Activated T-helper 1 cell treated with anti-CD3 and anti-CD28 coated beads, Interleukin-2, amount 50 U/mL, for 16 hours (primary cell): ENCODE data around the gene LHFPL2.

Experiments used
- DNase-seq, 2 donors: peaks; one replicate each; pipeline ENCODE4 v3.0.0-alpha.2; 2020; ENCODE audit warnings: low read depth in 1 of 2, low spot score in 1 of 2

The LHFPL2 gene

DNA sequence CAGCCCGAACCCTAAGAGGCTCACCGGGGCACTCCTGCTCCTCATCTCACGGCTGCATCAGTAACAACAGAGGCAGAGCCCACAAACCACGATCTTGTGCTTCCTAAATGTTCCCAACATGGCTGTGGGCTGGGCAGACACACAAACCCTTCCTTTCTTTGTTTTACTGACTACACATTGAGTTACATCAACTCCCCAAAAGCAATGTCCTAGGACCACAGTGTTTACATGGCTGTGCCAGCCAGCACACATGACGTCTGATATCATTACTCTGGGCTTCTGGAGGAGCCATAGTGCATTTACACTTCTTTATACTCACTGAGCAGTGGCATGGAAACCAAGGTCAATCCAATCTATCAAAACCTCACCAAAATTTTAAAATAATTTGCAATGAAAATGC, 101.4 kb downstream of the LHFPL2 start:
- DNase-seq, result no peak

DNA sequence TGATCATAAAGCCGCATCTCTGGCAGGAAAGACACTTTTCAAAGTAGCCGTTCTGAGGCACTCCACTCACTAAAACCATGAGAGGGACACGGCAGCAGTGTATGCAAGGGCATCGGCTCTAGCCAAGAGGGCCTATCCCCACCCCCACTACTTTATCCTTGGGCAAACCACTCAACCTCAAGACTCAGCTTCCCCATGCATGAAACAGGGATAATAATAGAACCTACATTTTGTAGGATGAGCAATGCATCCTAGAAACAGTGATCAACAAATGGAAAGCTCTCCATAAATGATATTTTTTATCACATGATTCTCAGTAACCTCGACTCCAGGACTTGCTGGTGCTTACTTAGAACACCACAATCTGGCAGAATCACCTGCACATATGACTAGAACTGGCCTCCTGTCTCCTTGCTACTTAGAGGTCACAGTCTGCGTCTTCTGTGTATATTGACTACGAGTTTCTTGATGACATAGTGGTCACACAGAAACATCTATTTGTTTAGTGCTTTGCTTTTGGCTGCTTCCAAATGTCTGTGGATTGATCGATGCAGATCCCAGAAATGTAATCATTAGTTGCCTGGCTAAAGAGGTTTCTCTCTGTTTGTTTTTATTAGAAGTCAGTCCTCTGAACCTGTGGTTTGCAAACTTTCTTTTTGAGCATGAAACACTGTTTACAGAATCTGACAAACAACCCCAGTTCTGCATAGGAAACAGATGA, 102.1 kb downstream of the LHFPL2 start:
- no peak for DNase-seq

DNA sequence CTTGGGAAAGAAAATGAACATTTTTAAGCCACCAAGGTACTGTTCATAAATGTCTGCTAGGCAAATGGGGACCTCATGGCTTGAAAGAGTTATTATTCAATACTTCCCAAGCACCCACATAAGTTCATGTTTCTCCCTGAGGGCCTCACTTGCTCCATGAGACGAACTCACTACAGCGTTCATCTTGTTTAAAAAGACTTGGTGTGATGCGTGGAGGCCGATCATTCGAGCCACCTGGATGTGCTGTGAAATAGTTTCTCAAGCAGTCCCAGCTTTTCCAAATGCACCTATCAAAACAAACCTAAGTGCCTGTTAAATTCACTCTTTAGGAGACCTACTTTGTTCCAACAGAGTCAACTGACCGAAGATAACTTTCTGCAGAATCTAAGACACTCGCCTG, 103.2 kb downstream of the LHFPL2 start:
- DNase-seq, result no peak

DNA sequence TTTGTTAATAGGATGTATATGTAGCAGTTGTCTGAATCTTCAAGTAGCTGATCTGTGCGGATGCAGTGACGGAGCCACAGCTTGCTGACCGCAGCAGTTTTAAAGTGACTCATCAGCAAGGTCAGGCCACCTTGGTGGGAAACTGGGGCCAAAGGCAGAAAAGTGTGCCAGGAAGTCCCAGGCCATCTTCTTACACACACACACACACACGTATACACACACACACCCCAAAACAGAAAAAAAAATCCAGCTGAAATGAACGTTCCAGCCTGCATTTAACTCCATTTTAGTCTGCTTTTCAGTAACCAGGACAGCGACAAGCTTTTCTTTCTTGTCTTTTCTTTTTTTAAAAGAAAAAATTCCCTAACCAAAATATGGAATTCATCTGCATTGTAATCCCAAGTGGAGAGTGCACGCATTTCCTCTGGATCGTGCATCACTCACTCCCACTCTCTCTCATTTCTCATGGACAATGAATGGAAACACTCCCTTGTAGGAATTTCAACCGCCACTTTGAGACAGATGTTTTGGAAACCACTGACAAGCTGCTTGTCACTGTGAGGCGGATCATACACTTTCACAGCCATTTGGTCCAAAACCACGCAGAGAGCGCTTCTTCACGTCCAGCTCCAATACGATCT, 103.9 kb downstream of the LHFPL2 start:
- DNase-seq, result no peak

DNA sequence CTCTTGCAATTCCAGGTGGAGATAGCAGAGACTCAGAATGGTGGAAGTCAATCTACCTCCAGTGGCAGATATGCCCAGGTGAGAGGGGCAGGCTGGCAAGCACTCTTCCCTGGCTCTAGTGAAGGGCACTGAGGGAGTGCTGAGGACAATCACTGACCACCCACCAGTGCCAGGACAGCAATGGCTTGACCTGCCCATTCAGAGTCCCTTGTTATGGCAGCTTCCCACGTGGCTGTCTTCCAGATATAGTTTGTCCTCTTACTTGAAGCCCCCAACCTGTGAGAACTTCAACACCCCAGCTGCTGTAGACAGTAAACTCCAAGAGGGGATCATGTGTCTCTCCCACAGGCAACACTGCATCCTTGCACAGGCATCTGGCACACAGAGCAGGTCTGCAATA, 104.7 kb downstream of the LHFPL2 start:
- no peak for DNase-seq

DNA sequence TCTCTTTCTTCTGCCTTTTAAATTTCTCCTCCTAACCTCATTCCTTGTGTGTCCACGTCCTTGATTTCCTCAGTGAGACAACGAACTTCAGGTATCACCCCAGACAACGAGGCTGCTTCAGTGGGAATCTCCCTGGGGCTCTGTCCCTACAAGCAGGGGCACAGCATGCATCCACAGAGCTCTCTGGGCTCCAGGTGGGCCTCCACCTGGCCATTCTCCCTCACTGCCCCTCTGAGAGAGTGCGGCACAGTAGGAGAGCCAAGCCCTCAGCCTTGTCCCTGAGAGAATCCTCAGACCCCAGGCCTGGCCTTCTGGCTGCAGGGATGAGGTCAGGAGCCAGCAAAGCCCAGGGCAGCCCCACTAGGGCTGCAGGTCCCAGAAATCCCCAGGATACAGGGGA, 105.3 kb downstream of the LHFPL2 start:
- DNase-seq, result no peak

DNA sequence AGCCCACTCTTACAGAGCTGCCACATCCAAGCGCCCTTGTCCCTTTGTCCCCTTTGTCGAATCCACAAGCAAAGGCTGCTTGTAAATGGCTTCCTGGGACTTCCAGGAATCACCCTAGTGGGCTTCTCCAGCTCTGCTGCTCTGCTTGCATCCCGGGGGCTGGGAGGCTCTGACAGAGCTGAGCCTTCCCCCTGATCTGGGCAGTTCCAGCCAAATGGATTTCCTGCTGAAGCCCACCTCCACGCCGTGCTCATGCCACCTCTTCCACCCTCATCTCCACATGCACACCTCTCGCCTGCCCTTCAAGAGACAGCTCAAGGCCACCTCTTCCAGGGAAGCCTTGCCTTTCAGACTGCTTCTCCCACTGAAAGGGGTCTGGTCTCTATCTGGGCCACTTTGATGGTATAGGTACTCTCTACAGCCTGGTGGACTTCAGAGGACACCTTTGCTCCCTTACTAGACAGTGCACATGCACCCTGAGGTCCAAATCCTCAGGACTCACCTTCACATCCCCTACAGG, 106.2 kb downstream of the LHFPL2 start:
- DNase-seq, result no peak

DNA sequence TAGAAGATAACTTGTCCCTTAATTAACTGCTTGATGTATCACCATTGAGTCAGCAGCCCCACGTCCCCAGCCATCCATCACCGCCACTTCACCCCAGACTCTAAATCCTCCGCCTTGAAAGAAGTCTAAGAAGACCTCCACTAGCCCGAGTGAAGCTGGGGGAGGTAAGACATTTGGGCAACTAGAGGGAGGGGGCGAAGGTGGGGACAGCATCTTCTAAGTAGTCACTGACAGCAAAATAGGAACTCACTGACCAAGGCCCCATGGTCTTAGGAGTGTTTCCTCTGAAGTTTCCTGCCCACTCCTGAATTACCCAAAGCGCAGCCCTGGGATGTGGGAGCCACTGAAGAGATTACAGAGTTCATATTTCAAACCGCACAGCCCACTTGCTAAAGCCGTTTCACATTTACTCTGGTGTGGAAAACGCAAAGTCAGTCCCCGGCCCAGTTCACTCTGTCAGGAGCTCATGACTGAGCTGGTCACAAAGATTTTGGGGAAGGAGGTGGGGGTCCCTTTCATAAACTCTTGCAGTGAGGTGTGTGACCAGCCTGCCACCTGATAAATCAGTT, 107.4 kb downstream of the LHFPL2 start:
- no peak for DNase-seq

DNA sequence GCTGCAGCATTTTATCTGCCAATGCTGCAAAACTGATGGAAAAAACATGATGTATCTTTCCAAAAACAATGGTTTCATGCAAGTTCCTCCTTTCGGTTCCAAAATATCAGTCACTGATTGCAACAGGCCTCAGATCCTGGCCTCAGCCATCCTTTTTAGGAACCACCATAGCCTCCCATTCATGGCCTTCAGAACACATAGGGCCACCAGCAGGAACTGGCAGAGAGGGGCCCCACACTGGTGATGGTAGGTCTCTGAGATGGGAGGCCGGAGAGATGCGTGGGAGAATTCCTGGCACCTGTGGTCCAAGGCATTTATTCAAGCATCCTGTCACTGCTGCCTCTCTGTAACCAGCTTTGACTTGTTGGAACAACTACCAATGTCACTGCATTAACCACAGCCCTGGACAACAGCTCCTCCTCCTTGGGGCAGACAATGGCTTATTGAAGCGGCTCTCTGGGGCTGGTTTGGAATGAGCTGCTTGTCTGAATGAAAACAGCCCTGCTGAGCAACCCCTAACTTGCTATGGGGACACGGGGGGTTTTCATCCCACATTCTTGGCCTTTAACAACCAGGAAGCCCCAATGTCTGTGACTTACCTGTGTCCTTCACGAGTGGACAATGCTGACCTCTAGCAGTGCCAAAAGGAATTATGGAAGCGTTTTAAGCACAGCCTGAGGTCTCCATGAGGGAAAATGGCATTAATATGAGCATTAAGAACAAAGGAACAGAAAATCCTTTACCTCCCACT, 108.1 kb downstream of the LHFPL2 start:
- no peak for DNase-seq

DNA sequence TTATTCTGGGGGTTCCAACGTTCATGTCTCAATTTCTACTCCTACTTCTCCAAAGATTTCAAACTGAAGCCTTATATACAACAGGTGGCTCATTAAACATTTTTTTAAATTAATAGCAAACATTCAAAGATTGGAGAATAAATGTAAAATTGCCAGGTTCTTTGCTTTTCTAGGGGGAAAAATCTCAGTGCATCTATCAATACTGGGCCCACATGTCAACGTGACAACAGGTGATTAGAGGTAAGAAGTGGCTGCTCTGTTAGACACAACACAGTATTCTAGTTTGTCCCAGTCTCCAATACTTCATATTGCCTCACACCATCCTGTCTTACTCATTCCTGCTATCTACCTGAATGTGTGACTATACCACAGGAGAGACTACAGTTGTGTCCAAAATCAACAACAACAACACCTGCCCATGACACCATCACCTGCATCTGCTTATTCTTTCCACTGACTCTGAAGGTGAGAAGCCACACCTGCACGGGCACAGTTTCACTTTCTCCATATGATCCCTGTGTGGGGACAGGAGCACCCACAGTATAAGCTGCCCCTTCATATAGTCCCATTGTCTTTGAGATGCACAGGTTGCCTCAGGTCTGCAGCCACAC, 110.2 kb downstream of the LHFPL2 start:
- DNase-seq, result no peak

DNA sequence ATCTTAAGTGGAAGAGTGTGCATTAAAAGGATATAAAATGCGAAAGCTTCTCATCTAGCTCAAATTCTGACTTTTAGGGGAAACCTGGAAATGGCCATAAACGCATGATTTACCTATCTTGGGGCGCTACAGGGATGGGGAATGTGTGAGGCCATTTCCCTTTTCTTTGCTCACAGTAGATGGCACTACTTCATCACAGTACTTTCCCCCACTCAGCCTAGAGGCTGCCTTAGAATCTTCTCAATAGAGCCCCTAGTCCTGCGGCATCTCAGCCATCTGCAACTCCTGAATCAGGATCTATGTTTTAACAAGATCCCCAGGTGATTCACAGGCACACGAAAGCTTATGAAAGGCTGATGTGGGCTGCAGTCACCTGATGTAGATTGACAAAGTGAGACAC, 110.8 kb downstream of the LHFPL2 start:
- no peak for DNase-seq

DNA sequence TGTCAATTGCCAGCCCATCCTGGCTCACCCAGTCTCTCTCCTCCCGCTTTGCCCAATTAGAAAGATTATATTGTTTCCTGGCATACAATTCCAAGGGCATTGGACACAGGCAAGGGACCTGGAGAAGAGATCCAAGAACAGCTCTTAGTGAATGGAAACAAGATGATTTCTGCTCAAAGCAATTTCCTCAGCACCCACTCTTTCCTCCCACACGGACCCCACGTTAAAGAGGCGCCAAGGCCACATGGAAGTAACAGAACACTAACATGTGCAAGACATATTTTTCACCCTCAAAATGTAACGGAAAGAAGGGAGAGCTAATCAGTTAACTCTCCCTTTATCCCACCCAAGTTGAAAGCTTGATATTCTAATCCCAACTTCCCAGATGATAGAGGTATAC, 111.2 kb downstream of the LHFPL2 start:
- no peak for DNase-seq

DNA sequence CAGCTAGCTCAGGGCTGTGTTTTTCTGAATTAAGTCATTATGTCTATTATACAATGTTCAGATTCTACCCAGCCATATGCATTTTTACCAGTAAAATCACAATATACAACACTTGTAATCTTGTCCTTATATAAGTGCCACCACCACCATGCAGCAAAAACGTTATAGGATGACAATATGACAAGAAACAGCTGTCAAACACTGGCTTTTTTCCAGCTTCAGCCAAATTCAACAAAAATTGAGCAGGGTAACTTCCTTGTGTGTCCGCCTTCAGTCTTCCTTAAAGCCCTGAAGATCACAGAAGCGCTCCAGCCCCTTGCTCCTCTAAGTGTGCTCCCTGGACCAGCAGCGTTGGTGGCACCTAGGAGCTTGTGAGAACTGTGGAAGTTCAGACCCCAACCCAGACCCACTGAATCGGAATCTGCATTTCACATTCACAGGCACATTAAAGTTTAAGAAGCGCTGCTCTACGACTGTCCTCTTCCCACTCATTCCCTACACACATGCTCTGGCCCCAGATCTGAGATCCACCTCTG, 111.8 kb downstream of the LHFPL2 start:
- no peak for DNase-seq

DNA sequence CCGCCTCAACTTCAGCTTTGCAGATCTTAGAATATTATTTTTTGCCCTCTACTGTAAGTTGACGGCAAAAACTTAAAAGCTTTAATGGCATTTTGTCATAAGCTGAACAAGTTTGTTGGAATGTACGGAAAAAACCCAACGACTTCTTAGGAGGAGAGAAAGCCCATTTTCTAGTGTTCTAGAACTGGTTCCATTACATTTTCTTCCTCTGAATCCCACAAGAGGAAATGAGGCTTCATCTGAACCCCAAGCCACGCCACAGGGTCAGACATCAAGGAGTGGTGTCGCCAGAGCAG, 113.7 kb downstream of the LHFPL2 start:
- DNase-seq, result no peak

DNA sequence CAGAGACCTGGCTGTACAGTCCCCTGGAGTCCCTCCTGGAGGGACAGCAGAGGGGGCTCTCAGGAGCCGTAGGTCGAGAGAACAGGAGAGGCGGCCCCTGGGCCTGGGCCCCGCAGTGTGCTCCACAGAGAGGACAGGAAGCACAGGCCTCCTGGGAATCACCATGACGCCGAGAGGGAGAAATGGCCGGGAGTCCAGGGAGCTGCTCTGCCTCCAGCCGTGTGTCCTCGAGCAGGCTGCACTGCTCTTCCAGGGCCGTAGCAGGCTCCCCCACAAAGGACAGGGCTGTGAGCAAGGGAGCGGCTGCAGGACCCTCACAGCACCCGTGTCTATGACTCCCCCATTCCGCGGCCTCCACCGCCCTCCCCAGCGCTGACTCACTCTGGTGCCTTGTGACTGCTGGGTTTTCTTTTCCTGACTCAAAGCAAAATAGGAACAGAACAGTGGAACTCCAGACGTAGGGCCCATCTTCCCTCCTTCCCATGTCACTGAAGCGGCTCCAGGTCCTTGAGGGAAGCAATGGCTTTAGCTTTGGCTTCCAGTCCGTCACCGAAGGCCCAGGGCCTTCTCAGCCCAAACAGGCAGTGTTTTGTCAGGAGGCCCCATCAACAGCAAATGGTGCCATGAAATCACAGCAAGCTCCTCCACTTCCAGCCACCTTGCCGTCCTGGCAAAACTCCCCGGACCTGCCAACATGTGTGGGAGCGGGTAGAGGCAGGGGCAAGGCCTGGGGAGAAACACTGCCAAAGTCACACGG, 114.2 kb downstream of the LHFPL2 start:
- DNase-seq, result no peak

DNA sequence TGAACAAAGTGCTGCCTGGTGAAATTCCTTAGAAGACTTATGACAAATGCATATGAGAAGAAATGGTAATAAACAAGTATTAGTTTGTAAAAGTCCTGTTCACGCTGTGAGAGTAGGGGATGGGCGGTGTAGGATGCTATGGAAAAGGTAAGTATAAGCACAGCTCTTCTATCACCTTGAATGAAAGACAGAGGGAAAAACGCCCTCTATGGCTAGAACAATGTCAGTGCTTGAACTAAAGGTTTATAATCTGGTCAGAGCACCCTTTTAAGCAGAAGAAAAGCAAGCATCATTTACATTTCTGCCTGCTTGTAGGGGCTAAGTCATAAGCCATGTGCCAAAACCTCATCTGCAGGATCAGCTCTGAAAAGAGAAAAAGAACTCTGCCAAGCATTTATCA, 115.2 kb downstream of the LHFPL2 start:
- DNase-seq, result no peak

DNA sequence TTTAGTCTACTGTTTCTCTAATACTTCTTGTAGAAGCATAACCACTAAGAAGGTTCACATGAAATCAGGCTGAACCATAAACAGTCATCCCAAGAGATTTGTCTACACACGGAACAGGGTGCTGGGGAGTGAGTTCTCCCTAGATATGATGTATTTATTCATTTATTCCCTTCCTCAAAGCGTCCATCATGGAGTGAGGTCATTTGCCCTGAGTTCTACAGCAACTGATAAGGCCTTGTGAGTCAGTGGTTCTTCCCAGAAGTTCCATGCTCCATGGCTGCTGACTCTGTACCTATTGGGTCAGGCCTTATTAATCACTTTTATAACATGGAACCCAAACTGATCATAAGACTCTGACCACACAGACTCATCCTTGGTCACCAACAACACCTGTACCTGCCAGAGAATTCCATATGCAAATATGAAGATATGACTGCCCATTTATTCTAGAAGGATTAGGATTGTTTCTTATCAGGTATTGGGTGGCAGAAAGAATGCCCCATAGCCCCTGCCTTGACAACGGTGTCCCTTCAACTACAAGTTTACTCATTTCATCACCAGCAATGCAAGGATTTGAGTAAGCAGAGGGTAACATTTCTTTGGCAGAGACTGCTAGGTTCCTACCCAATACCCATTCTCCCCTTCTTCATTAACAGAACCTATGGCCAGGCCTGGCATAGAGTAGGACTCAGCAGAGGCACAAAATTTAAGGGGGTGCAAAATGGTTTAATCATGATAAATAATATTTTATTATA, 118.1 kb downstream of the LHFPL2 start:
- DNase-seq, result no peak

DNA sequence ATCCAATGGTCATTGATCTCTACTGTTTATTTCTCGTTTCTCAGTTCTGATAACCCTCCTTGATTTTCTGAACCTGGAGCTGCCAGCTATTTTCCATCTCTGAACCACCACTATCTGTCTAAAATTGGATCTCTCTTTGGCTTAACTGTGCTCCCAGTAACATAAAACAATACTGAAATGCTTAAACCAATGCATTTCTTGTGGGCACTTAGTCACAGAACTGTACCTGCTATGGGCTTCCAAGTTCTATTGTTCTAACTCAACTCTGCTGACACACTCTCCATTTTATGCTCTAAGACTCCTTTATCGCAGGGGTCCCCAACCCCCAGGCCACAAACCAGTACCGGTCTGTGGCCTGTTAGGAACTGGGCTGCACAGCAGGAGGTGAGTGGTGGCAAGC, 120.6 kb downstream of the LHFPL2 start:
- DNase-seq, result no peak

DNA sequence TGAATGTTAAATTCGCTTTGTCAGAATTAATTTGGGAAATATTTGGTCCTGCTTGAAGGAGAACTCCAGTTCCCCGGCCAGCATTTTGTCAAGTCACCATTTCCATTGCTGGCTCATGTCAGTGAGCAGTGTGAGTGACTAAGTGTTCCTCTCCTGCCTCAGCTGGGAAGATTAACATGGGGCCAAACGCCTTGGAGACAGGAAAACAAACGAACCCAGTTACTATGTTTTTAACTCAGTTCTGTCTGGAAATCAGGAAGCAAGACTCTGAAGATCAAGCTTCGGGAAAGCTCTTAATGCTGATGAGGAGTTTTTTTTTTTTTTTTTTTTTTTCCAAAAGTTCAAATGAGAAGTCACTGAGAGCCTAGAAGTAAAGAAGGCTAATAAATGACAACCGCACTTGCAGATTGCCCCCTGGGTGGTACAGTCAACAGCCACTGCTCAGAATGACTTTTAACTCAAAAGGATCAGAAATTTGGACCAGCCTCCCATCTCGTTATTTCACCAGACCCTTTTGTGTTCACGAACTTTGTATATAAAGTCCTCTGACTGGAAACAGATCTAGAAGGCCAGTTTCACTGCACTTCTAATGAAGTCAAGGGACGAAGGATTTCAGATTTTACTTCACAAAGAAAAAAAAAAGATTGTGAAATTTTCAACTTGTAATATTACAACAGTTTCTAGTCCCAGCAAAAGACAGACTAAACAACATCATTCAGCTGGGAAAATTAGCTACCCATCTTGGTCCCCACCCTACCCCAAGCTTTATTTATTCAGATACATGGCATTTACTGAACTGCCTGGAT, 121.3 kb downstream of the LHFPL2 start:
- DNase-seq, result no peak
